Inflammatory macrophage treated with lipopolysaccharide for 4 hours (primary cell): Measurements from ENCODE around the gene RNF144A.

Experiments
- DNase-seq: peaks from one replicate; pipeline ENCODE4 v3.0.0-alpha.2; 2020

RNF144A gene

GRCh38 chr2:6951046-6951445 lies 33.8 kb downstream of the RNF144A start:
- no peak for DNase-seq

- DNase-seq = no peak
Measured at GRCh38 chr2:6952101-6952500, 34.9 kb downstream of the RNF144A start.

- DNase-seq = no peak
Measured at GRCh38 chr2:6954586-6954985, 37.4 kb downstream of the RNF144A start.

DNA sequence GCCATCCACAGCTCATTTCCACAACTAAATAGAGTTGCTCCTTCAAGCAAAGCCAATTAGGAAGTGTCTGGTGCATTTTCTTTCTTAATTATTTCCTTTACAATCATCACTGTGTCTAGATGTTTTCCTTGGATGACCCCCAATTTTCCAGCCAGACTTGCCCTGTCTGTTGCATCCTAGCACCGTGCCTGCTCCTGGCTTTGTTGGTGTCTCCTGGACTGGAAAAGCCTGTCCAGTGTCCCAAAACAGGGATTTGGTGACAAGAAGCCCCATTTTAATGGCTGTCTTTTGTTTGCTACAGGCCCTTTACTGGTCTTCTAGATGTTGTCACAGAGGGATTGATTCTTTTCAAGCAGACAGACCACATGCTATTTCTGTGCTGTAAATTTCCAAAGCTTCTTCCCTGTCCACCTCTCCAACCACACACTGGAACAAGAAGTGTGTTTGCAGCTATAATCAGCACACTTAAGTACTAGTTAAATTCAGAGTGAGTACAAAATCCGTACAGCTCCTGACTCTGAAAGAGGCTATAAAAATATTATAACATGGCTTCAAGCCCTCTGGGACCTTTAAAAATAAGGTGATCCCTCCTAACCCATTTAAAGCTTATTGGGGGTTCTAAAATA lies 38.4 kb downstream of the RNF144A start:
- no peak for DNase-seq

DNA sequence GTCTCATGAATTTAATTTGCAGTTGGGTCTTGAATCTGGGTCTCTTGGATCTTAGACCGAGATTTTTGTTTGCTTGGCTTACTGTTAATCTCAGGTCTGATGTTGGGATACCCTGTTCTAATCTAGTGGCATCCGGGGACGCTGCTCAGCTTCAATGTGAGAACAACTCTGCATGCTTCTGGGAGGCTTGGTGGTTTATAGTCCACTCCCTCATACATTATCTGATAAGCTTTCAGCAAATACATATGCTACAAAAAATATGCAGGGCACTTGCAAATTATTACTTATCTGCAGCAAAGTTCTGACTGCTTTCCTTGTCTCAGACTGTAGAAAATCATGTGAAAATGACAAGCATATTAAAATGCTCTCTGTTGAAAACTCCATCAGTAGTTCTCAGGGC lies 39.4 kb downstream of the RNF144A start:
- no peak for DNase-seq

- no peak for DNase-seq
Measured at GRCh38 chr2:6957031-6957714, 40.0 kb downstream of the RNF144A start.

- no peak for DNase-seq
Measured at GRCh38 chr2:6957910-6958615, 40.9 kb downstream of the RNF144A start.

DNA sequence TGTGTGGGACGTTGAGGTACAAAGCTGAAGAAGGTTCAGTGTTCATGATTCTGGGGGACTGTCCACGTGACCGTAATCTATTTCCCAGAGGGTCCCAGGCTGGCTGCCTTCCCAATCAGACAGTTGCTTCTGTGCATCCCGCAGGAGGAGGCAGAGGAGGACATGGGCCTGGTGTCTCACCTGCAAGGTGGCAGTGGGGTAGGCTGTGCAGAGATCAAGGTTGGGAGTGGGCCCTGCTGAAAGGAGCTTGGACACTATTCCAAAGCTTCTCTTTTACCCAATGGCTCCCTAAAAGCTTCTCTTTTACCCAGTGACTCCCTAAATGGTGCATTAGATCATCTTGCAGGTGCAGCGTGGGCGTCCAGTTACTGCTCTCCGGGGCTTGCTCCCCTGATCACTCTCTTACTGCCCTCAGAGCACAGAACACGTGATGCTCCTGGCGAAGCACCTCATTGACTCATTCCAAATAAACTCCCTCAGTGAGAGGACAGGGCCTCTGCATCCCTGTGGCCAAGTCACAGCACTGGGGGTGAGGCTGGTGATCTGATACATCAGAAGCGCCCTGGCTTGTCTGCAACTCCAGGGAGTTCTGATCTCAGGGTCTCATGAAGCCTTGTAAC lies 41.5 kb downstream of the RNF144A start:
- no peak for DNase-seq

GRCh38 chr2:6959751-6960150 lies 42.5 kb downstream of the RNF144A start:
- no peak for DNase-seq

DNA sequence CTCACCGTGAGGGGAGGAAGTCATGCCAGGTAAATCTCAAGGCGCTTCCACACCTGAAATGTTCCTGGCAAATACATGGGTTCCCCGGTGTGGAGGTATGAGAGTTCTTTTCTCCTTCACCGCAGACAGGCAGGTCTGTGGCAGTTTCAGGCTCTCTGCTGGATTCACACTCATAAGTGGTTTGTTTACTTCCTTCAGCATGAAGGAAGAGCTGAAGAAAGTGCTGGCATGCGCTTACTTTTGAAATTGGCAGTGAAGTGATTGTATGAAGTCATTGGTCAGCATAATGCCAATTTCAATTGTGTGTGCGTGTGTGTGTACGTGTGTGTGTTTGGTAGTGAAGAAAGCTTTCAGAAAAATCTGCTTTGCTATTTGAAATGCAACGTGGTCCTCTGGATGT lies 43.4 kb downstream of the RNF144A start:
- no peak for DNase-seq

DNA sequence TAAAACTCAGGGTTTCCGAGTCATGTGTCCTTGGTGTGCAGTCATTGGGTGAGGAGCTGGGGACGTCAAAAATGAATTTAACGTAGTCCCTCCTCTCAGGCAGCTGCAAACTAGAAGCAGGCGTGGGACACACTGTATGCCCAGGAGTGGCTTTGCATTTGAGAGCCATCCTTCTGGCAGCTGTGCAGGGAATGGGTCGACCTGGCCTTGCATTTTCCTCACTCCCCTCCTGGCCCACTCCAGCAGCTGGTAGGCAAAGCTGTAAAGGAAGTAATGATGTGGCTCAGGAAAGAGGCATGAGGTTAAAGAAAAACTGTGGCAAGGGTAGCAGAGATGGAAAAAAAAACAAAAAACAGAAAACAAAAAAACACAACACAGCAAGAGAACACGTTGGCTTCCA lies 46.5 kb downstream of the RNF144A start:
- DNase-seq = no peak

GRCh38 chr2:6965071-6965795 lies 48.0 kb downstream of the RNF144A start:
- DNase-seq = no peak

DNA sequence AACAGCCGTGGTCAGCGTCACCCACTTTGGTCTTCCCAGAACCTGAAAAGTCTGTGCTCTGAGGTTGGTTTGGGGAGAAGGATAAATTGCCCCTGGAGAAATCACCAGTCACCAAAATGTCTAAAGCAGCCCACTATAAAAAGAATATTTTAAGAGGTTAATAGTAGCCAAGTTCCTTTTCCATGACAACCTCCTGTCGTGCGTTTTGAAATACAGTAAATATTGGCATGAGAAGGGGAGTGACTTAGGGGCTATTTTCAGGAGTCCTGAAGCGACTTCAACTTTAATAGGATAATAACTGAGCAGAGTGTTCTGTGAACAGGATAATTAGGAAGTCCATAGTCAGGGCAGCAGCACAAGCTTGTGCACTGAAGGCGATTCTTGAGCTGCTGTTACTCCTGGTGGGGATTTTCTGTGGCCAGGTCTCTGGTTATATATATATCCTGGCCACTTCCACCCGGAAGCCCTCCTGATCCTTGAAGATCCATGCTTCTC lies 49.3 kb downstream of the RNF144A start:
- no peak for DNase-seq

DNA sequence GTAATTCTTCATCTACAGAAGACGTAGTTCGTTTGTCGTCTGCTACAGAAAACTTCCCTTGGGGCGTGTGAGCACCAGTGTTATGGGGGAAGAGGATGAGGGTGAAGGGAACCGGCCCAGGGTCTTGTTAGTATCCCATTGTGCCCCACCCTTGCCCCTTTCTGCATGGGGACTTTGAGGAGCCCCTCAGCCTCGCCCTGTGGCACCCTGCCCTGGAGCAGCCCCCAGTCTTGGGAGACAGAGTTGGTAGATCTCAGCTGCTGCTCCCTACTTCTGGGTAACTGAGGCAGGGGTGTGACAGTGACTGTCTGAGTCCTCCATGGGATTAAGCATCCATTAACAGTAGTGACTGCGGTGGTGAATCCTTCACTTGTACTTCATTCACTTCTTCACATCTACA lies 50.1 kb downstream of the RNF144A start:
- no peak for DNase-seq

- no peak for DNase-seq
Measured at GRCh38 chr2:6968319-6969100, 51.3 kb downstream of the RNF144A start.

DNA sequence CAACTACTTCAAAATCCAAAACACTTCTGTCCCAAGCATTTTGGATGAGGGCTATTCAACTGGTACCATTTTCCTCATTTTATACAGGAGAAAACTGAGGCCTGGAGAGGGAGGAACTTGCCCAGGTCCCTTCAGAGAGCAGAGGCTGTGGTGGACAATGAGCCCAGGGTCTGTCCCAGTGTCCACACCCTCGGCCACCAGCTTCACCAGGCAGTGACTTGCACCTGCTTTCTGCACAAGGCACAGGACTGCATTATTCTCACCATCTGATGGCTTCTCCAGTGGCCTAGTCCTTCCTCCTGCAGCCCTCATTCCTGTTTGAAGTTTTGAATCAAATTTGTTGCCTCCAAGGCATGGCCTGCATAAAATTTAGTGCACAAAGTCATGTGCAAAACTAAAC lies 53.3 kb downstream of the RNF144A start:
- DNase-seq = no peak

DNA sequence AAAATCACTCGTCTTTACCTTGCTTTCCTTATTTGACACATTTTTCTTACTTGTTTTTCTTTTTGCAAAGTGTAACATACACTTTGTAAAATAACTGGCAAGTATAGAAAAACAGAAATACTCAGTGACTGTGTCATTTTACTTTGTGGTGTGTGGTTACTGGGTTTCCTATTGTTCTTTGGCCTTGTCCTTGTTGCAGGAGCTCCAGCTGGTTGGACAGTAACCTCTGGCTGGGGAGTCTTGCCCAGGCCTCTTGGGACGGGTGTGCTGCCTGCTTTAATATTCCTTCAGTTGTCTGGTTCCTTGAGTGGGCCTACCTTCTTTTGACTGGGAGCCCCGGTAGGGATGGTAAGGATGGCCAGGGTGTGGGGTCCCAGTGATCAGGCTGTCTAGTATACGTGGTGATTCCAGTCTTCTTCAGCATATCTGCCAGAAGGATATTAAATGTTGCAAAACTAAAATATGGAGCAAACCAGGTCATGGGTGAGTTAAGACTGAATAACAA lies 53.8 kb downstream of the RNF144A start:
- no peak for DNase-seq

- no peak for DNase-seq
Measured at GRCh38 chr2:6971502-6971901, 54.3 kb downstream of the RNF144A start.

DNA sequence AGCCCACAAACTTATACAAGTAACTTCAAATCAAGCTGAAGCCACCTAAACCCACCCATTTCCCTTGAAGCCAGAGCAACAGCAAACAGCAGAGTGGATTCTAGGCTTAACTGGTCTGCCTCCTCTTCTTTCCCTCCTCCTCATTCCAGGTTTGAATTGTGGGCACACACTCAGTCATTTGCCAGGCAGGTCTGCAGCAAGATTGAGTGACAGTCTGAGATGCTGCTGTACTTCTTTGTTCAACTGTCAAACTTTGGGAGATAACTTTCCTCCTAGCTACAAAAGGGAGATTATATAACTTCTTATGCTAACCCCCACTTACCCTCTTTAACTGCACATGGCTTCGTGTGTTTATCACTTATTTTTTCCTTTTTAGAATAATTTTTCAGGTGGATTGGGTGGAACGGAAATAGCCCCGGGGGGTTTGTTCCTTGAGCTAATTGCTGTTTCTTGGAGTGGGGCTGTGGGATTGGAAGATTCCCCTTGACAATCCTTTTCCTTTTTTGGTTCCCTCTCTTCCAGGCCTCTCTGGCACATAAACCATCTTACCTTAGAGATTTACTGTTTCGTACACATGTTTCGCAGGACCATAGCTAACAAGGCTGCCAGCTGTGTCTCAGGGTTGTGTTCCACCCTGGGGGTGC lies 55.0 kb downstream of the RNF144A start:
- no peak for DNase-seq

- DNase-seq = no peak
Measured at GRCh38 chr2:6973895-6974545, 56.8 kb downstream of the RNF144A start.

GRCh38 chr2:6975988-6976387 lies 58.8 kb downstream of the RNF144A start:
- DNase-seq = no peak
